Measurements from ENCODE around the gene CARM1. TPM values are rescaled to one million over a fixed set of nuclear protein-coding genes. Genes with fewer than 3 reads are reported as not detected.

CARM1 gene
- total RNA-seq, 1 donor from 2014 or later = 66.7 TPM

GRCh38 chr19:10913716-10914340, 42.5 kb downstream of the CARM1 start:
- peaks cover 16% of the 10 kb centered on the region for H3K4me1 Mint-ChIP-seq (ENCODE audit: unreplicated experiment)
- H3K4me3 Mint-ChIP-seq (ENCODE audit: unreplicated experiment) = no peak overlapping the region
- DNase-seq (ENCODE audit: extremely low spot score, unreplicated experiment) = no peak
- H3K36me3 Mint-ChIP-seq (ENCODE audit: unreplicated experiment) = peaks cover 20% of the 10 kb centered on the region
- no peak for TF ChIP-seq CTCF (IDR thresholded peaks at IDR 0.05)
- H3K27ac Mint-ChIP-seq (ENCODE audit: unreplicated experiment) = no peak overlapping the region
- H3K27me3 Mint-ChIP-seq (ENCODE audit: unreplicated experiment) = no peaks in the 10 kb centered on the region
- no peaks in the 10 kb centered on the region for H3K9me3 Mint-ChIP-seq (ENCODE audit: unreplicated experiment)

GRCh38 chr19:10915130-10916091, 44.1 kb downstream of the CARM1 start:
- DNase-seq (ENCODE audit: extremely low spot score, unreplicated experiment) = no peak
- Mint-ChIP-seq H3K9me3 (ENCODE audit: unreplicated experiment) (no peaks in the 10 kb centered on the region), H3K4me3 (ENCODE audit: unreplicated experiment) (no peak overlapping the region), H3K36me3 (ENCODE audit: unreplicated experiment) (peaks cover 17% of the 10 kb centered on the region), H3K27me3 (ENCODE audit: unreplicated experiment) (no peaks in the 10 kb centered on the region), H3K4me1 (ENCODE audit: unreplicated experiment) (peaks cover 16% of the 10 kb centered on the region), H3K27ac (ENCODE audit: unreplicated experiment) (peak overlapping the region; percentile 47)
- TF ChIP-seq CTCF (IDR thresholded peaks at IDR 0.05) = peak; percentile 19

- no peak overlapping the region for H3K4me3 Mint-ChIP-seq (ENCODE audit: unreplicated experiment)
- H3K9me3 Mint-ChIP-seq (ENCODE audit: unreplicated experiment) = no peaks in the 10 kb centered on the region
- TF ChIP-seq CTCF (IDR thresholded peaks at IDR 0.05) = no peak
- H3K36me3 Mint-ChIP-seq (ENCODE audit: unreplicated experiment) = peaks cover 17% of the 10 kb centered on the region
- H3K27ac Mint-ChIP-seq (ENCODE audit: unreplicated experiment) = no peak overlapping the region
- H3K4me1 Mint-ChIP-seq (ENCODE audit: unreplicated experiment) = peaks cover 16% of the 10 kb centered on the region
- no peaks in the 10 kb centered on the region for H3K27me3 Mint-ChIP-seq (ENCODE audit: unreplicated experiment)
- DNase-seq (ENCODE audit: extremely low spot score, unreplicated experiment) = no peak
These were observed 45.2 kb downstream of the CARM1 start for GRCh38 chr19:10916602-10917001.

- Mint-ChIP-seq H3K4me3 (ENCODE audit: unreplicated experiment) (no peak overlapping the region), H3K36me3 (ENCODE audit: unreplicated experiment) (peaks cover 13% of the 10 kb centered on the region), H3K4me1 (ENCODE audit: unreplicated experiment) (peaks cover 16% of the 10 kb centered on the region), H3K27me3 (ENCODE audit: unreplicated experiment) (no peaks in the 10 kb centered on the region), H3K9me3 (ENCODE audit: unreplicated experiment) (no peaks in the 10 kb centered on the region), H3K27ac (ENCODE audit: unreplicated experiment) (no peak overlapping the region)
- DNase-seq (ENCODE audit: extremely low spot score, unreplicated experiment) = no peak
- TF ChIP-seq CTCF (IDR thresholded peaks at IDR 0.05) = no peak
These were observed 47.0 kb downstream of the CARM1 start for GRCh38 chr19:10918359-10918758.

Measured in osteocyte (in vitro differentiated cells).